NCI-H2171 (cell line): ENCODE results near the gene WASF2.
"Not testable (repeated sequence)": the region's sequence is repeated elsewhere in the genome, so short reads cannot be mapped to it uniquely, and the experiment has no call there.

Experiments used
- DNase-seq: peaks from one replicate; lab custom pipeline; 2025; lab: John Stamatoyannopoulos, UW

Gene WASF2

DNA sequence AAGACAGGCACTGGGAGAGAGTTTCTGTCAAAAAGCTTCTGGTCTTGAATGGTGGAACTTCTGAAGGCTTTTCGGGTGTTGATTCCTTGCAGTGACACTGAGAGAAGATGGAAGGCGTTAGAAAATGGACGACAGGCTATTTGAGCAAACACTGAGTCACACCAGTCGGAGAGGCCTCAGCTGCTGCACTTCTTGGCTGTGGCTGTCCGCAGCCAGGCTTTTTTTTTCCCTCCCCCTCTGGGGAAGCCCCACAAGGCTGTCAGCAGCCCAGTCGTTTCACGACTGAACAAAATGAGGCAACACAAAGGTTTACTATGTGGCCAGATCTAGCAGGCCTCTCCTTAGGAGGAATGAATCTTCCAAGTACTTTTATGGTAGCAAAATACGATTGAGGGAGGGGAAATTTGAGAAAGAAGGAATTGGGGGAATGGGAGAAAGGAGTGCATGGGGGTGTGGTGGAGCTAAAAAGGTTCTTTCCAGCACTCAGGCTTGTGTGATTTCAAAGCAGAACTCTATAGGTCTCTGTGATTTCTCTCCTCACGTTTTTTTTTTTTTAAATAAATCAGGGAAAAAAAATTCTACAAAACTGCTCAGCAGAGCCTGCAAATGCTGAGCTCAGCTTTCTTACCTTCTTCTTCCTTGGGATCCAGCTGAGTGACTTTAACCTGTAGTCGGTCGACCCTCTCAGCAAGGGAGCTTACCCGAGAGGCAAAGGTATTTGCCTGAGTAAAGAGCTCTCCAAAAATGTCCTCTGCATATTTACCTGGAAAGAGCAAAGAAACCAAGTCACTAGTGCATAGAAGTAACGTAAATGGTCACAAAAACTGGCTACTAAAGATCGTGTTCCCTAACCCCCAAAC is 71.4 kb downstream of the WASF2 start:
- no peak for DNase-seq

DNA sequence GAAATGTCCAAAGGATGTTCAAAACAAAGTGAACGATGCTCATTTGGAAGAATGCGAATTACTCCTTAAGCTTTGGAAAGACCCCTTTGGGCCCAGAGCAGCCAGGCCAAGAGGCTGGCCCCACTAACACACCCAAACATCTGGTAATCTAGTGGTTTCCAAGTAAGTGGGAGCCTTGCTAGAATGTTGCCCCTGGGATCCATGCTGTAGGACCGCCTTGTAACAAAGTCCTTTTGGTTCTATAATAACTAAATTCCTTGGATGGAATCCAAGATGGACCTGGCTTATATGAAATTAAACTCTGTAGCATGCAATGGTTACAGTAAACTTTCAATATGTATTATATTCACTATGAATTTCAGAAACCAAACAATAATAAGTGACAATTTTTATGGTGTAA is 72.3 kb downstream of the WASF2 start:
- no peak for DNase-seq

- DNase-seq, result no peak
Measured at GRCh38 chr1:27416387-27417111, 73.4 kb downstream of the WASF2 start.

GRCh38 chr1:27414091-27414490 is 75.9 kb downstream of the WASF2 start:
- no peak for DNase-seq

DNA sequence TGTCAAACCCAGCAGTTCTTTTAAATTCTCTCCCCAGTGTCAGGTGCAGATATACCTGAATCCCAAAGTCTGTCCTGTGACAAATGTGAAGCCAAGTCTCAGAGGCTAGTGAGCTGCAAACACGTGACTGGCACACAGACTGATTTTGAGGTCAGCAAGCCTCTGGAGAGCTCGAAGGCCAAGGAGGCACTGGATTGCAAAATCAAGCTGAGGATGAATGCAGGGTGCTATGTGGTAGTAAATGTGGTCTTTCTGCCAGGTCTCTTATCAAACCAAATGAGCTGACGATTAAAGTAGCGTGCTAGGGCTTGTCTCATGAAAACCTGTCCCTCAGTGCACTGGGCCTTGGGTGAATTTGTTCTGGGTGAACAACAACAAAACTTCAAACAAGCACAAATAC is 77.0 kb downstream of the WASF2 start:
- no peak for DNase-seq

DNA sequence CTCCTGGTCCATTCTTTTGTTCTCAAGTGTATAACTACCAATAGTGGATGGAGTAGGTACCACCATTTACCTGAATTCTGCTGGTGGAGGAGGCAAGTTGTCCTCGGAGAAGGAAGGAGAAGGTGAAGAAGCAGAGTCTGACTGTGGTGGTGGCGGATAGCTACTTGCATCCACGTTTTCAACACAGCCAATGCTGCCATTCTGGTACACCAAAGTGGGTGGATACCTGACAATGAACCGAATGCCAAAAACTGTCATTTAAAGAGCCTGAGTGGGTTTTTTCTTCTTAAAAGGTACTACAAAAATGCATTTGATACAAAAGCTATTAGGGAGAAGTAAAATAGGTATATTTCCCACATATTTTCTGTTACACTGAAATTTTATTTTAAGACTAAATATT is 77.5 kb downstream of the WASF2 start:
- no peak for DNase-seq

DNA sequence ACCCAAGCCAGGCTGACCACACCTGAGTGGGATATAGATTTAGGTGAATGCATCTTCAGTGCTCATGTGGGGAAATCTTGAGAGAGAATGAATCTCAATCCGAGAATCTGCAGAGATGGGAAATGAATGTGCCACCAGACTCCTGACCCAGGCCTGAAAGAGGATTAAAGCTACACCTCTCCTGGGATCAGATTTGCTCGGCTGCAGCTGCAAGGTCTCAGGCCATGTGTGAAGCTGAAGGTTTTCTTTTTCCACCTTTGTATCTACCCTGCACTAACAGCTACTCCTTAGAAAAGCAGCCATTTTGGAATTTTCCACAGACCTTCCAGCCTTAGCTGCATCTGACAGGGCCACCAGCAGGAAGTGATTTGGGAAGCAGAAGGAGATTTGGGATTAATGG is 79.3 kb downstream of the WASF2 start:
- DNase-seq, result no peak

DNA sequence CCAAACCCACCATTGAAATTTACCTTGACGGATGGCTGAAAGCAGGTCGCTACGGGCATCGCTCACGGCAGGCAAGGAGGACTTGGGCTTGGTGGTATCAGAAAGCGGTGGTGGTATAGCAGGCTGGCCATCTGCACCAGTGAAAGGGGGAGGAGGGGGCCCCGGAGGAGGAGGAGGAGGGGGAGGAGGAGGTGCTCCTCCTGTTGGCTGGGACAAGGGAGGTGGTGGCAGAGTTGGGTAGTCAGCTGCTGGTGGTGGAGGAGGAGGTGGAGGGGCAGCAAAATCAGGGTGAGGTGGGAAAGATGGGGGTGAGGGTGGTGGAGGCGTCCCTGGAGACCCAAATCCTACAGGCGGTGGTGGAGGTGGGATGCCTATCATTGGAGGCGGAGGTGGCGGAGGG is 80.3 kb downstream of the WASF2 start:
- no peak for DNase-seq

DNA sequence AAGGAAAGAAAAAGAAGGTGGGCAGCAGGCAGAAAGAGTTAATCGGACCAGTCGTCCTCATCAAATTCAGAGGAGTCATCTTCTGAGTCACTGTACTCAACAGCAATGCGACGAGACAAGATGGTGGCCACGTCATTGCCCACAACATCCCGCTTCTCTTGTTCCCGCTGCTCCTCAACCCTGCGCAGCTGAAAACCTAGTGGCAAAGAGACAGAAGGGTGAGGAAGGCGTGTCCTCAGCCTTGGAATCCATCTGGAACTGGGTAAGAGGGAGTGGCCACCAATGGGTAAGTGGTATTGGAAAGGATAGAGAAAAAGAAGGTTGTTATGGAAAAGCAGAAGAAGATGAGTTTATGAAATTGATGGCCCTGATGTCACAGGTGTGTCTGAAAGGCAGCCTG is 81.8 kb downstream of the WASF2 start:
- no peak for DNase-seq

- DNase-seq, result not testable (repeated sequence)
Measured at GRCh38 chr1:27406791-27407190, 83.2 kb downstream of the WASF2 start.

GRCh38 chr1:27406362-27406680 is 83.6 kb downstream of the WASF2 start:
- no peak for DNase-seq

GRCh38 chr1:27405598-27406361 is 84.2 kb downstream of the WASF2 start:
- not testable (repeated sequence) for DNase-seq

DNA sequence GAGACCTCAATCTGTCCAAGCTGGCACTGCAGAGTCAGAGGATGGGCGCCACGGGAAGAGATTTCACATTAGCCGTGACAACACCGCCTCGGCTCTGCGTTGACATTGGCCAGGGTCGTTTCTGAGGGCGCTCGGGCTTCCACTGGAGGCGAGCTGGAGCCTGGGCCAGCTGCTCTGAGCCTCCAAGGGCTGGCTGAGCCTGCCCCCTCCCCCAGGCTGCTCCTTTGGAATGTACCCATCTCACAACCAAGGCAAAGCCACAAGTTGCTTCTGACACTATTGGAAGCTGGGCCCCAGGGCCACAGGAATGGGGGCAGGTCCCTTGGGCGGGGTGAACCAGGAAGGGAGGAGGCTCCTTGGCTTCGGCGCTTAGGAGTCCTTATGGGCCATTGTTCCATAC is 84.9 kb downstream of the WASF2 start:
- no peak for DNase-seq

DNA sequence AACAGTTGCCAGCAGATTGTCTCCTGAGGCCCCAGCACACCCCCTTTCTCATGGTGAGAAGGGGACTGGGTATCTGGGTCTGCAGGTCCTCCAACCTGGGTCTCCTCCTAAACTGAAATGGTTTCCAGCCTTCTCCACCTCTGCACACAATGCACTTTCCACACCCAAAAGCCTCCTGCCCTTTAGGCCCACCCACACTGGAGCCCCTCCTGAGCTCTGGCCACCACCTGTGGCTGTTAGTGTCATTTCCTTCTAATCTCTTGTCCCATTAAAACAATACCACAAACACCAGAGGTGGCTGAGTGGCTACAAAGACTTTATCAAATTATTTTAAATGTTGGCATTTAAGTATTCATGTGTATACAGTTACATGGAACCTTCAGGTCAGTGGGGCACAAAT is 86.0 kb downstream of the WASF2 start:
- DNase-seq, result no peak

GRCh38 chr1:27403065-27403726 is 86.8 kb downstream of the WASF2 start:
- no peak for DNase-seq

DNA sequence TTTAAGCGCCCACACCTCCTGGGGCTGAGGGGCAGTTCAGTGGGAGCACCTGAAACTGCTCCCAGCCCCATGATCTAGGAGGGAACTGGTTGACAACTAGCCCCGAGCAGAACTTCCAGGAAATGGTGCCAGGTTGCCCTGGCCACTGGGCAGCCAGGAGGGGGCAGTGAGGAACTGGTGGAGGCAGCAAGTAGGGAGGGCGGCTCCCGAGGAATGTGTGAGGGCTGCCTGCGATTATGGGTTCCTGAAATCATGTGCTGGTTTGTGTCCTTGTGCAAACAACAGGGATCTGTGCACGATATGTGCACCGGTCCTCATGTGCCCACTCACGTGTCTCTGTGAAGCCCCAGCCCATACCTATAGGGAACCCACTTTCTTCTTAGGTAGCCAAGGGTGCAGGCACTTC is 87.6 kb downstream of the WASF2 start:
- no peak for DNase-seq

GRCh38 chr1:27400963-27401341 is 89.0 kb downstream of the WASF2 start:
- DNase-seq, result no peak

DNA sequence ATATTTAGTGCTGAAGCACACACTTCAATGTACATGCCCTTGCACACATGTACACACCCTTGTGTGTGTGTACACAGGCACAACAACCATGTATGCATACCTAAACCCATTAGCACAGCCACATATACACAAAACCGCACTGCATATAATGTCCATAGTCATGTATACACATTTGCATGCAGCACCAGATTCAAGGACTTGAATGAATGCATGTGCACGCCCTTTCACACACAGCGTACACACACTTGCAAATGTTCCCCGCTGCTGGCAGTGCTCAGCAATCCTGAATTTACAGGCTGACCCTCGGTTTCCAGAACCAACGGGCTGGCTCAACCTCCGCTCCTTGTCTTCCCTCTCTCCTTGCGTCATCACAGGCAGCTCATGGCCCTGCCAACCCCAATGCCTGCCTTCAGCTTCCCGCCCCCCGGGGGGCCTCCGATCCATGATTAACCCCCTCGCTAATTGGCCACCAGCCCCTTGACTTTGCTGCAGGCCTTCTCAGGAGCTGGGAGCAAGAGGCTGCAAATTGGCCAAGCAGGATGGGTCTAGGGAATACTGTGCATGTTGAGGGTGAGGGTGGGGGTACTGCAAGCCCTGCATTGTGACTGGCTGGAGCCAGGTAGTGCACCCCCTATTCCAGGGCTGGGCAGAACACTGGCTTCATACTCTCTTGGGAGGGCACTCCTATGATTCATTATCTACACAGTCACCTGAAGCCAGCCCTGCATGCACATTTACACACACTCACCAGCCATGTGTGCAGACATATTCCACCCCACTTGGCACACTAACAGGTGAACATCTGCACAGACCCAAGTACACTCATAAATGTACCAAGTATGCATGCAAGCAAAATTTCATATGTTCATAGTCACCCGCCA is 89.6 kb downstream of the WASF2 start:
- no peak for DNase-seq

DNA sequence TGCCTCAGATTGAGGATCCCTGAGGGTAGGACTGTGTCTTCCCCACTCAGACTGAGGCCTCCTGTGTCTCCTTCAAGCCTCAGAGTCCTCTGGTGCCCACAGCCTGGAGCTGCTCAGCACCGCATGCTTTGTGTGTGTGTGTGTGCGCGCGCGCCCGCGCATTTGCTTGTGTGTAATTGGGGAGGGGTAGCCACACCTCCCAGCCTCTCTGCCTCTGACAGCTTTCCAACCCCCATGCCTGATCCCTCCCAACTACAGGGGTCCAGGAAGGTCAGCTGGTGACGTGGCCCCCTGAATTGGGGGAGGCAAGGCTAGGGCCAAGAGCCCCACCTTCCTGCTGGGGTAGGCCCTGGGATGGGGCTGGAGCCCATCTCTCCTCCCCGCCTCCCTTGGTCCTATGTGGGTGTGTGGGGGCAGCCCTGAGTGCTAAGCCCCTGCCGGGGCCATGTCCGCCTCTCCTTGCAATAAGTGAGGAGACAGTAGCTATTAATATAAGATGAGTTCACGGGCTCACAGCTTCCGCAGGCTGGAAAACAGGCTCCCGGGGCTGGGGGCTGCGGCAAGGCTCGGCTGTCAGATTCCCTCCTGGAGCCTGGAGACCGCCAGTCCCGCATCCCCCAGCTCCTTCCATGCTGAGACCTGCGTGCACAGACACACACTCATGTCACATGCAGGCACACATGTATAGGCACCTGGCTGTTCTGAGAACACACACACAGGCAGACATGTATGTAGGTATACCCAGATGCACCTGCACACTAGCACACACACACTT is 90.5 kb downstream of the WASF2 start:
- no peak for DNase-seq

- no peak for DNase-seq
Measured at GRCh38 chr1:27398405-27399149, 91.4 kb downstream of the WASF2 start.
